DOHH2 (cell line): Measurements from ENCODE around the gene MED25.

Source experiments
- H3F3A ChIP-seq: fragments of 200-600 bp; sonication (generic), shearing (Covaris generic); 2 replicates; pipeline ENCODE4 v1.6.0; 2016; ENCODE audit warnings: antibody characterized with exemption, mild to moderate bottlenecking; ENCODE audit not compliant: control insufficient read depth, insufficient read depth
- H3K27ac ChIP-seq: fragments of 200-600 bp; sonication (generic); 2 replicates; pipeline ENCODE4 v1.5.1; 2014; ENCODE audit warnings: low read depth, mild to moderate bottlenecking, low read length, moderate library complexity
- H3K27me3 ChIP-seq: fragments of 200-600 bp; sonication (generic); 2 replicates; pipeline ENCODE4 v1.6.1; 2014; ENCODE audit warnings: mild to moderate bottlenecking, low read length, mixed read lengths; ENCODE audit not compliant: control insufficient read depth
- H3K36me3 ChIP-seq: fragments of 200-600 bp; sonication (generic); 2 replicates; pipeline ENCODE4 v1.6.1; 2014; ENCODE audit warnings: mild to moderate bottlenecking, low read length, moderate library complexity, mixed read lengths; ENCODE audit not compliant: control insufficient read depth
- H3K4me1 ChIP-seq: fragments of 200-600 bp; sonication (generic); 2 replicates; pipeline ENCODE4 v1.6.1; 2014; ENCODE audit warnings: mild to moderate bottlenecking, low read length, mixed read lengths; ENCODE audit not compliant: control insufficient read depth
- H3K4me2 ChIP-seq: fragments of 200-600 bp; sonication (generic); 2 replicates; pipeline ENCODE4 v1.6.0; 2014; ENCODE audit warnings: mild to moderate bottlenecking, low read length, moderate library complexity
- H3K4me3 ChIP-seq: fragments of 200-600 bp; sonication (generic); 2 replicates; pipeline ENCODE4 v1.5.1; 2014; ENCODE audit warnings: mild to moderate bottlenecking, low read length, mixed read lengths
- H3K79me2 ChIP-seq: fragments of 200-600 bp; sonication (generic); 2 replicates; pipeline ENCODE4 v1.6.1; 2014; ENCODE audit warnings: mild to moderate bottlenecking, low read length, mixed read lengths; ENCODE audit not compliant: control insufficient read depth
- H3K9me2 ChIP-seq: fragments of 200-600 bp; sonication (generic); replicated peaks from 2 replicates; pipeline ENCODE4 v1.6.1; 2014; ENCODE audit warnings: mild to moderate bottlenecking, low read length, mixed read lengths; ENCODE audit not compliant: control insufficient read depth
- H3K9me3 ChIP-seq: fragments of 200-600 bp; sonication (generic); 2 replicates; pipeline ENCODE4 v1.6.1; 2014; ENCODE audit warnings: antibody characterized with exemption, low read length, mixed read lengths; ENCODE audit not compliant: control insufficient read depth, insufficient read depth
- H4K20me1 ChIP-seq: fragments of 200-600 bp; sonication (generic); 2 replicates; pipeline ENCODE4 v1.6.0; 2014; ENCODE audit warnings: low read depth, mild to moderate bottlenecking, antibody characterized with exemption, low read length, moderate library complexity; ENCODE audit not compliant: control insufficient read depth, insufficient read depth
- CTCF ChIP-seq: fragments of 200-600 bp; sonication (generic); IDR thresholded peaks from one replicate; pipeline ENCODE4 v1.5.1; 2014; ENCODE audit warnings: antibody characterized with exemption, mild to moderate bottlenecking, low read depth, low read length; ENCODE audit not compliant: poor library complexity, severe bottlenecking
- EZH2phosphoT487 ChIP-seq: fragments of 200-600 bp; sonication (generic); IDR thresholded peaks from 2 replicates; pipeline ENCODE4 v1.6.1; 2017; ENCODE audit warnings: borderline replicate concordance, mild to moderate bottlenecking, antibody characterized with exemption, low read length, moderate library complexity, mixed read lengths

MED25 gene

GRCh38 chr19:49829200-49829599 lies 11.1 kb downstream of the MED25 start:
- H3K4me1 ChIP-seq, result peaks cover 14% of the 10 kb centered on the region
- peaks cover 89% of the 10 kb centered on the region for H3K36me3 ChIP-seq
- H3K27me3 ChIP-seq, result no peaks in the 10 kb centered on the region
- no peak overlapping the region for H3K4me3 ChIP-seq
- peaks cover 50% of the 10 kb centered on the region for H3K79me2 ChIP-seq
- H3K4me2 ChIP-seq, result no peak overlapping the region
- no peaks in the 10 kb centered on the region for H4K20me1 ChIP-seq
- no peaks in the 10 kb centered on the region for H3F3A ChIP-seq
- no peak overlapping the region for H3K27ac ChIP-seq
- no peaks in the 10 kb centered on the region for H3K9me2 ChIP-seq
- no peaks in the 10 kb centered on the region for H3K9me3 ChIP-seq
- TF ChIP-seq CTCF, result no peak
- no peak for TF ChIP-seq EZH2phosphoT487

- no peaks in the 10 kb centered on the region for H3K9me2 ChIP-seq
- peaks cover 89% of the 10 kb centered on the region for H3K36me3 ChIP-seq
- H3K79me2 ChIP-seq, result peaks cover 44% of the 10 kb centered on the region
- peaks cover 9% of the 10 kb centered on the region for H3K4me1 ChIP-seq
- H3K4me3 ChIP-seq, result no peak overlapping the region
- no peak overlapping the region for H3K27ac ChIP-seq
- H3K4me2 ChIP-seq, result no peak overlapping the region
- no peaks in the 10 kb centered on the region for H4K20me1 ChIP-seq
- no peaks in the 10 kb centered on the region for H3K9me3 ChIP-seq
- TF ChIP-seq CTCF (no peak), EZH2phosphoT487 (no peak)
- no peaks in the 10 kb centered on the region for H3F3A ChIP-seq
- H3K27me3 ChIP-seq, result no peaks in the 10 kb centered on the region
Observed at GRCh38 chr19:49829721-49830120, 11.6 kb downstream of the MED25 start.

- TF ChIP-seq CTCF (no peak), EZH2phosphoT487 (no peak)
- Histone ChIP-seq H3K4me1 (no peaks in the 10 kb centered on the region), H3K9me2 (no peaks in the 10 kb centered on the region), H4K20me1 (no peaks in the 10 kb centered on the region), H3K4me2 (no peak overlapping the region), H3F3A (no peaks in the 10 kb centered on the region), H3K9me3 (no peaks in the 10 kb centered on the region), H3K4me3 (no peak overlapping the region), H3K79me2 (peaks cover 34% of the 10 kb centered on the region), H3K27ac (no peak overlapping the region), H3K27me3 (no peaks in the 10 kb centered on the region), H3K36me3 (peaks cover 89% of the 10 kb centered on the region)
Observed at GRCh38 chr19:49830766-49831165, 12.7 kb downstream of the MED25 start.

- Histone ChIP-seq H3K36me3 (peaks cover 91% of the 10 kb centered on the region), H3K9me2 (no peaks in the 10 kb centered on the region), H3K4me1 (no peaks in the 10 kb centered on the region), H3K27me3 (no peaks in the 10 kb centered on the region), H3K4me2 (no peak overlapping the region), H3K9me3 (no peaks in the 10 kb centered on the region), H3K4me3 (no peak overlapping the region), H3F3A (no peaks in the 10 kb centered on the region), H4K20me1 (no peaks in the 10 kb centered on the region), H3K27ac (no peak overlapping the region), H3K79me2 (peaks cover 26% of the 10 kb centered on the region)
- no peak for TF ChIP-seq CTCF
- TF ChIP-seq EZH2phosphoT487, result no peak
Observed at GRCh38 chr19:49831592-49831991, 13.5 kb downstream of the MED25 start.
